GM20000 (cell line): ENCODE data around the gene CDH6.
A peak's percentile ranks its signal among the peaks of the same experiment; 100 is the strongest.

Experiments
- DNase-seq: peaks from one replicate; pipeline ENCODE4 v3.0.0; 2012; ENCODE audit warnings: low spot score
- TF ChIP-seq, protein P1 (sequence below): IDR thresholded peaks from 2 replicates; pipeline ENCODE4 v1.5.1; 2012; ENCODE audit warnings: mild to moderate bottlenecking, control low read depth; ENCODE audit errors: extremely low read depth, missing control alignments

CDH6 gene

DNA sequence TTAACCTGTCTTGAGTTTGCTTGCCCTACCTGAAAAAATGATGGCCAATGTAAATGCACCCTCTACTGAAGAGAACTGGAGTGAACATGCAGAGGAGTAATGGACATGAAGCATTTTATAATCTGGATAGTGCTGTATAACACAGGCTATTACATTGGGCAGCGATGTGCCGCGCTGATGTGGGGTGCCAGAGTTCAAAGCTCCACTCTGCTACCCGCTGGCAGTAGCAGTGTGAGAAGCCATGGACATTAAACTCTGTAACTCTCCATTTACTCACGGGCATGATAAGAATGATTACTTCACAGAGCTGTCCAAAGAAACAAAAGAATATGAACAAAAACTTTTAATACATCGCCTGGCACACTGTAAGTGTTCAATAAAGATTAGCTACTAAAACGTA is 7.5 kb upstream of the CDH6 start:
- TF ChIP-seq, protein P1, sequence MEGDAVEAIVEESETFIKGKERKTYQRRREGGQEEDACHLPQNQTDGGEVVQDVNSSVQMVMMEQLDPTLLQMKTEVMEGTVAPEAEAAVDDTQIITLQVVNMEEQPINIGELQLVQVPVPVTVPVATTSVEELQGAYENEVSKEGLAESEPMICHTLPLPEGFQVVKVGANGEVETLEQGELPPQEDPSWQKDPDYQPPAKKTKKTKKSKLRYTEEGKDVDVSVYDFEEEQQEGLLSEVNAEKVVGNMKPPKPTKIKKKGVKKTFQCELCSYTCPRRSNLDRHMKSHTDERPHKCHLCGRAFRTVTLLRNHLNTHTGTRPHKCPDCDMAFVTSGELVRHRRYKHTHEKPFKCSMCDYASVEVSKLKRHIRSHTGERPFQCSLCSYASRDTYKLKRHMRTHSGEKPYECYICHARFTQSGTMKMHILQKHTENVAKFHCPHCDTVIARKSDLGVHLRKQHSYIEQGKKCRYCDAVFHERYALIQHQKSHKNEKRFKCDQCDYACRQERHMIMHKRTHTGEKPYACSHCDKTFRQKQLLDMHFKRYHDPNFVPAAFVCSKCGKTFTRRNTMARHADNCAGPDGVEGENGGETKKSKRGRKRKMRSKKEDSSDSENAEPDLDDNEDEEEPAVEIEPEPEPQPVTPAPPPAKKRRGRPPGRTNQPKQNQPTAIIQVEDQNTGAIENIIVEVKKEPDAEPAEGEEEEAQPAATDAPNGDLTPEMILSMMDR: no peak
- no peak for DNase-seq

DNA sequence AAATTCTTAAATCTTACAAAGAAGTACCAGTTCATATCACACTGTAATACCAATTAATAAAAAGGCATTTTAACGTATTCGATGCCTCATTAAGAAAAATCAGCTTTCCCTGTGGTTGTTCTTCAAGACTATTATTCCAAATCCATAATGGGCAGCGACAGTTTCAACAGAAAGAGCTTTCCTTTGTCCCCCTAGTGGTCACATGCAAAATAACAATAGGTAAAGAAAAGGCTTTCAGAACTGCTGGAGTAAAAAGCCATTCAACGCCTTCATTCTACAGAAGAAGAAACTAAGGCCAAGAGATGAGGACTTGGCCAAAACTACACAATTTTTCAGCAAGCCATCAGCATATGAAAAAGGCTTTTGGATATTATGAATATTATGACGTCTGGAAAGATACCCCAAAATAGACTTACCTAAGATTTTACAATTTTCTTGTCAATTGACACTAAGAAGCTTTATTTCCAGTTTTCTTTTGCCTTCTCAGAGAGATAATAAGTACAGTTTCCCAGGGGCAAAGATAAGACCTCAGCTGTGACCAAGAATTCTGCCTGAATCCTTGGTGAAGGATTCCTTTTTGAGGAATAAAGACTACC is 6.7 kb upstream of the CDH6 start:
- TF ChIP-seq, protein P1: peak; percentile 61
- no peak for DNase-seq

DNA sequence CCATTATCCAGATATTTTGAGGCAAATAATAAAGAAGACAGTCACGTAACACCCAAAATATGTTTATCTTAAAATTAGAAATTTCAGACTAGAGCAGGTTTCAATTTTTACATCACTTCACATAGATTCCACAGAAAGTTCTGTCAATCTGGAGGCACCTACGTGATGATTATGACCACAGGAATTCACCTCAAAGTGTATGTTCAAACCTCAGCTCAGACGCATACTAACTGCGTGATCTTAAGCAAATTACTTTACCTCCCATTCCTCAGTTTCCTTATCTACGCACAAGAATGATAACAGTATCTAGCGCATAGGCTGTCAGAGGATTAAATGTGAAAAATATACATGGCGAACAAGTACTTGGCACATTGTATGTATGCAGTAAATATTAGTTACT is 5.9 kb upstream of the CDH6 start:
- no peak for DNase-seq
- TF ChIP-seq, protein P1: no peak

DNA sequence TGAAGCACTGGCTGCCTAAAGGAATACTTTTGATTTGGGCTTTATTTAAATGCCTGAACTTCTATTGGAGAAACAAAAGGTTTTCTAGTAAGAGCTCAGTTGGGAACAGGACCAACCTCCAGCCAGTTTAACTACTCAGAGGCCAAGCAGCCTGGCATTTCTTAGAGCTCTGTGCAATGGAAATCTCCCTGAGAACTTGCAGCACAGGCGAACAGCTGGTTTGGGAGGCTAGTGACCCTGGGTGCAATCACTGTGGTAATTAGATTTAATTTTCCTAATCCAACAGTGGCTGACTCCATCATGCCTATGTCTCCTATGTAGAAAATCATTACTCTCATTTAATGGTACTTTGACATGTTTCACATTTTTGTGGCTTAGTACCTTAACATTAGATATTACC is 1.0 kb upstream of the CDH6 start:
- TF ChIP-seq, protein P1: no peak
- DNase-seq: no peak

DNA sequence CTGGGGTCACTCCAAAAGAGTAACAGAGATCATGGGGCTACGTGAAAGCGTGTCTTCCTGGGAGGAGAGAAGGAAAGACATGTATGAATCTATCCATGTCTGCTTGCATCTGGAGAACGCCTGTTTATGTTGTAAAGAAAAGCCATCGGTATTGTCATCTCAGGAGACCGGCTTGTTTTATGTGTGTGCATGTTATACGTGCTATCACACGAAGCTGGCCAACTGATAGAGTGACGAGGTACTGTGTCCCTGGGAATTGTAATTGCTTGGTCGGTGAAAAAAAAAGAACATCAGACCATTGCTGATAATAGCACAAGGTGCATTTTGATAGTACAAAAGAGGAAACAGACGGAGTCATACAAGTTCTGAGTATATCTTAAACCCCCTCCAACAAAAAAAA is 370 bp upstream of the CDH6 start:
- DNase-seq: no peak
- TF ChIP-seq, protein P1: no peak

DNA sequence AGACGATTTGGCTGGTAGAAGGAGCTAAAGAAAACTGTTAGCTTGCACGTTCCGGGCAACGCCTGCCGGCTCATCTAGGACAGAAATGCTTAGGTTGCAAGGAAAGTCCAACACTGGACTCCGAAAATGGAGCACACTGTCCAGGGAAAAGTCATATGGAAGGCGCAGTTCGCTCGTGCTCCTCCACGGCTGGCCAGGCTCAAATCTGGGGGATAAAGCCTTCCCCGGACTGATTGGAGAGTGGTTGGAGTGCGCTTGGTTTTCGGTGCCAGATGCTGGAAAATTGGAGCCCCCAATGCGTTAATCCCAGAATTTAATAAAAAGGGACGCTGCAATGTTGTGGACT is 955 bp downstream of the CDH6 start:
- no peak for DNase-seq

DNA sequence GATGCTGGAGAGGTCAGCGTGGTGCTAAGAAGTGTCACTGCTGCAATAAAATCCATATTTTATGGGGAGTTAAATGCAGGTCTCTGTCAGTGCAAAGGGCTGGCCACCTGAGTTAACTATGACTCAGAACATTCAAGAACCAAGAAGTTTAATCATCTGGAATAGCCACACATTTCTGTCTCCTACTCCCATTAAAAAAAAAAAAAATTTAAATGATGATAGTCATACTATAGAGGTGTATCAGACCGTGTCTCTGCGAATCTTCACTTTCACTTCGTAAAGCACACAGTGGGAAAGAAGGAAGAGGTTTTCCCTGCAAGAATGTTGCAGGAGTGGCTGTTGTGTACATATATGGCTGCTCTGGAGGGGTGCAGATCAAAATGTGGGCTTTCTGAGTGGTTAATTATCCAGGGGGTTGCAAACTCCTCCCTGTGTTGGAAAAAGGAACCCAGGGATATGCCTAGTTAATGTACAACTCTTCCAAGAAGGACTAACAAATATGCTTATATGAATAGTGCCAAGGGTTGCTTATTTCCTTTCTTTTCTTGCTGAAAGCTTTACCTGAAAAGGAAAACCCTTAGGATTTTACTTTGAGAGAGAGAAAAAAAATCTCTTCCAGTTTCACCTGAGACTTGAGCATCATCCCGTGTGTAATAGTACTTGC is 1.5 kb downstream of the CDH6 start:
- no peak for DNase-seq
- TF ChIP-seq, protein P1: no peak

More for the DNA sequence above, 955 bp downstream of the CDH6 start:
- TF ChIP-seq, protein P1: no peak
